ENCODE data around the gene KYAT1.

KYAT1 gene

GRCh38 chr9:128835246-128836210 lies 46.2 kb downstream of the KYAT1 start:
- DNase-seq, result no peak

- no peak for DNase-seq
Measured at GRCh38 chr9:128833696-128834095, 48.1 kb downstream of the KYAT1 start.

GRCh38 chr9:128829477-128830251 lies 52.1 kb downstream of the KYAT1 start, which contains the start of gene SPOUT1:
Gene SPOUT1, minus strand, starts transcription at chr9:128829794. Its CDS starts 14 bp downstream, at chr9:128829780.
- DNase-seq, result peak; percentile 93

GRCh38 chr9:128828719-128829452 lies 52.9 kb downstream of the KYAT1 start:
- DNase-seq, result no peak

GRCh38 chr9:128828267-128828666 lies 53.5 kb downstream of the KYAT1 start:
- no peak for DNase-seq

GRCh38 chr9:128825923-128826700 lies 55.6 kb downstream of the KYAT1 start:
- DNase-seq, result no peak

- no peak for DNase-seq
Measured at GRCh38 chr9:128824911-128825310, 56.8 kb downstream of the KYAT1 start.

- DNase-seq, result no peak
Measured at GRCh38 chr9:128823903-128824406, 57.8 kb downstream of the KYAT1 start.

GRCh38 chr9:128823362-128823902 lies 58.3 kb downstream of the KYAT1 start:
- no peak for DNase-seq

GRCh38 chr9:128822407-128823042 lies 59.2 kb downstream of the KYAT1 start:
- DNase-seq, result no peak

GRCh38 chr9:128821584-128822406 lies 60.0 kb downstream of the KYAT1 start:
- DNase-seq, result no peak

GRCh38 chr9:128820665-128821583 lies 60.8 kb downstream of the KYAT1 start:
- no peak for DNase-seq

GRCh38 chr9:128819716-128820664 lies 61.8 kb downstream of the KYAT1 start:
- DNase-seq, result no peak

- DNase-seq, result peak; percentile 64
Measured at GRCh38 chr9:128818839-128819715, 62.7 kb downstream of the KYAT1 start.

GRCh38 chr9:128818099-128818838 lies 63.5 kb downstream of the KYAT1 start, which contains the start of gene ENDOG:
Gene ENDOG, plus strand, starts transcription at chr9:128818500. Its CDS starts 185 bp downstream, at chr9:128818685.
- DNase-seq, result peak; percentile 99

GRCh38 chr9:128810873-128811272 lies 70.9 kb downstream of the KYAT1 start:
- DNase-seq, result no peak
